ENCODE data around the gene CD3D. TPM values are rescaled to one million over a fixed set of nuclear protein-coding genes. Genes with fewer than 3 reads are reported as not detected.

CD3D gene
- total RNA-seq, 1 experiment from 2014 or later = not detected

Other genes with a start within 250 kb of the CD3D start
- 0.23 and 0.35 TPM in 2 replicates for gene SCN4B, start 189.9 kb downstream of the CD3D start, total RNA-seq (2014; rRNA removed; shearing (Covaris generic); ENCODE audit: low replicate concordance)
- gene SCN2B, start 166.1 kb downstream of the CD3D start, total RNA-seq (2014; rRNA removed; shearing (Covaris generic); ENCODE audit: low replicate concordance) = not detected in 2 replicates
- not detected in 2 replicates for gene JAML, start 117.7 kb downstream of the CD3D start, total RNA-seq (2014; rRNA removed; shearing (Covaris generic); ENCODE audit: low replicate concordance)
- gene MPZL3, start 90.3 kb downstream of the CD3D start, total RNA-seq (2014; rRNA removed; shearing (Covaris generic); ENCODE audit: low replicate concordance) = 1.3 and 1.6 TPM in 2 replicates
- gene MPZL2, start 78.4 kb downstream of the CD3D start, total RNA-seq (2014; rRNA removed; shearing (Covaris generic); ENCODE audit: low replicate concordance) = not detected in 2 replicates
- not detected in 2 replicates for gene CD3E, start 38.0 kb downstream of the CD3D start, total RNA-seq (2014; rRNA removed; shearing (Covaris generic); ENCODE audit: low replicate concordance)
- not detected in 2 replicates for gene CD3G, start 1.6 kb upstream of the CD3D start, total RNA-seq (2014; rRNA removed; shearing (Covaris generic); ENCODE audit: low replicate concordance)
- 30.3 and 40.1 TPM in 2 replicates for gene UBE4A, start 16.9 kb upstream of the CD3D start, total RNA-seq (2014; rRNA removed; shearing (Covaris generic); ENCODE audit: low replicate concordance)
- gene ATP5MG, start 58.9 kb upstream of the CD3D start, total RNA-seq (2014; rRNA removed; shearing (Covaris generic); ENCODE audit: low replicate concordance) = 113 and 709 TPM in 2 replicates
- 6.5 and 11.9 TPM in 2 replicates for gene KMT2A, start 93.8 kb upstream of the CD3D start, total RNA-seq (2014; rRNA removed; shearing (Covaris generic); ENCODE audit: low replicate concordance)
- gene TTC36, start 184.8 kb upstream of the CD3D start, total RNA-seq (2014; rRNA removed; shearing (Covaris generic); ENCODE audit: low replicate concordance) = not detected in 2 replicates
- gene TMEM25, start 188.5 kb upstream of the CD3D start, total RNA-seq (2014; rRNA removed; shearing (Covaris generic); ENCODE audit: low replicate concordance) = 0.89 TPM in 1 of 2 replicates, not detected in the other
- 41.0 and 214 TPM in 2 replicates for gene IFT46, start 223.2 kb upstream of the CD3D start, total RNA-seq (2014; rRNA removed; shearing (Covaris generic); ENCODE audit: low replicate concordance)
- gene ARCN1, start 229.7 kb upstream of the CD3D start, total RNA-seq (2014; rRNA removed; shearing (Covaris generic); ENCODE audit: low replicate concordance) = 92.2 and 122 TPM in 2 replicates